ENCODE data around the gene GALNT9.
"Not testable (repeated sequence)": the region's sequence is repeated elsewhere in the genome, so short reads cannot be mapped to it uniquely, and the experiment has no call there.

The GALNT9 gene

DNA sequence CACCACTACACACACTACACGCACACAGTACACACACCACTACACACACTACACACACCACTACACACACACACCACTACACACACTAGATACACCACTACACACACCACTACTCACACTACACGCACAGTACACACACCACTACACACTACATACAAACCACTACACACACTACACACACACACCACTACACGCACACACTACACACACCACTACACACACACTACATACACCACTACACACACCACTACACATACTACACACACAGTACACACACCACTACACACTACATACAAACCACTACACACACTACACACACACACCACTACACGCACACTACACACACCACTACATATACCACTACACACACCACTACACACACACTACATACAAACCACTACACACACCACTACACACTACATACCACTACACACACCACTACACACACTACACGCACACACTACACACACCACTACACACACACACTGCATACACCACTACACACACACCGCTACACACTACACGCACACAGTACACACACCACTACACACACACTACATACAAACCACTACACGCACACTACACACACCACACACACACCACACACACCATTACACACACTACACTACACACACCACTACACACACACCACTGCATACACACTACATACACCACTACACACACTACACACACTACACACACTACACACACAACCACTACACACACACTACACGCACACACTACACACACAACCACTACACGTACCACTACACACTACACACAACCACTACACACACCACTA is 173.4 kb downstream of the GALNT9 start:
- DNase-seq (ENCODE audit: low read depth), result no peak

GRCh38 chr12:132154941-132155770 is 174.2 kb downstream of the GALNT9 start:
- no peak for DNase-seq (ENCODE audit: low read depth)

- no peak for DNase-seq (ENCODE audit: low read depth)
These were observed 175.0 kb downstream of the GALNT9 start for GRCh38 chr12:132154341-132154761.

DNA sequence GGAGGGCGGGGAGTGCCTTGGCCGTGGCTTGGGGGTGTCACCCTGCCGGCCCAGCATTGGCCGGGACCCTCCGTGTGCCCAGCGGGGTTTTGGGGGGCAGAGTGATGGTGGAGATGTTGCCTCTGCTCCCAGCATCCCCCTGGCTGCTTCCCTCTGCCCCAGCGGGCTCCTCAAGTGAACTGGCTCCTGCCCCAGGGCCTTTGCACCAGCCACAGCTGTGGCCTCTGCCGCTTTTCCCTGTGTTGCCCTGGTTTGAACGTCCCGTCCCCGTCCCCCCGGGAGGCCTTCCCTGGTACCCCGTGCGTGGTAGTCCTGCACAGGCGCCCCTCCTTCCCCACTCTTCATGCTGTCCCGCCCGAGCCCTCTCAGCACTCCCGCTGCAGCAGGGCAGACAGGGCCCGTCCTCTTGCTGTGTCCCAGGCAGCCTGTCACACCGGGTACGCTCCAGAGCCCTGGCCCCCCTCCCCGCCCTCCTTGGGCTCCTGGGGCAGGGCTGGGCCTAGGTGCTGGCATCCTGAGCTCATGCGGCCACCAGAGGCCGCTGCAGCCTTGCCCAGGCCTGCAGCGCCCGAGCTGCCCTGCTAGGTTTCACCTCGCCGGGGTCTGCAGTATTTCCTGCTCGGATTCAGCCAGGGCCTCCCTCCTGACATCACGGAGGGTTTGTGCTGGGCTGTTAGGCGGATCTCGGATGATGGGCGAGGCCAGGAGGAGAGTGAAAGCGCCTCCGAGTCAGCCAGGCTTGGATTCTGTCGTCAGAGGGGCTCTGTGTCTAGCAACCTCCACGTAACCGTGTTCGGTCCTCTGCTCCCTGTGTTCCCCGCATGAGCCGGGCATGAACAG is 175.7 kb downstream of the GALNT9 start:
- no peak for DNase-seq (ENCODE audit: low read depth)

DNA sequence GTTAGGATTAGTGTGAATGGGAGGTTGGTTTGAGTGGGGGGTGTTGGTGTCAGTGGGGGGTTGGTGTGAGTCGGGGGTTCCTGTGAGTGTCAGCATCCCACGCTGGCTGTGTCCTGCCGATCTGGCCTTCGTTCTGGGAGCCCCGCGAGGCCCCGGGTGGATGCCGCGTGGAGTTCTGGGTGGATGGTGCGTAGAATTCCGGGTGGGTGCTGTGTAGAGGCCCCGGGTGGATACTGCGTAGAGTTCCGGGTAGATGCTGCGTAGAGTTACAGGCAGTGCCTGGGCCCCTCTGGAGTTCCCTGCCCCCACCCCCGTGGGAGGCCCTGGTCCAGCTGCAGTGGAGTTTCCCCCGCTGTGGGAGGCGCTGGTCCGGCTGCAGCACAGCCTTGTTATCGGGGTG is 176.4 kb downstream of the GALNT9 start:
- DNase-seq (ENCODE audit: low read depth), result no peak

DNA sequence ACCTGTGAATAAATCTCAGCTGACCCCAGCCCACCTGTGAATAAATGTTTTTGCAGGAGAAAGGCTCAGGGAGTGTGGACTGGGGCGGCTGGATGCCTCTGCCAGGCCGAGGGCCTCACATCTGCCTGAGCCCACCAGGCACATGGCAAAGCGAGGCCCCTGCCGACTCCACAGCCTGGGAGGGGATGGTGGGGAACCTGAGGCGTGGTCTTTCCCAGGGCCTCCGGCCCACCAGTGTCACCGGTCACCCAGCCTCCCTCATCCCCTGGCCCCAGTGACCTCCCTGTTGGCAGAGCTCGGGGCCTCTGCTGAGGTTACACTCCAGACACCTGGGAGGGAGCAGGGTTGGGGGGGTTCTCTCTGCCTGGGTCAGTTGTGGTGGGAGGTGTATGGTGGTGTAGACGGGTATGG is 177.0 kb downstream of the GALNT9 start:
- no peak for DNase-seq (ENCODE audit: low read depth)

DNA sequence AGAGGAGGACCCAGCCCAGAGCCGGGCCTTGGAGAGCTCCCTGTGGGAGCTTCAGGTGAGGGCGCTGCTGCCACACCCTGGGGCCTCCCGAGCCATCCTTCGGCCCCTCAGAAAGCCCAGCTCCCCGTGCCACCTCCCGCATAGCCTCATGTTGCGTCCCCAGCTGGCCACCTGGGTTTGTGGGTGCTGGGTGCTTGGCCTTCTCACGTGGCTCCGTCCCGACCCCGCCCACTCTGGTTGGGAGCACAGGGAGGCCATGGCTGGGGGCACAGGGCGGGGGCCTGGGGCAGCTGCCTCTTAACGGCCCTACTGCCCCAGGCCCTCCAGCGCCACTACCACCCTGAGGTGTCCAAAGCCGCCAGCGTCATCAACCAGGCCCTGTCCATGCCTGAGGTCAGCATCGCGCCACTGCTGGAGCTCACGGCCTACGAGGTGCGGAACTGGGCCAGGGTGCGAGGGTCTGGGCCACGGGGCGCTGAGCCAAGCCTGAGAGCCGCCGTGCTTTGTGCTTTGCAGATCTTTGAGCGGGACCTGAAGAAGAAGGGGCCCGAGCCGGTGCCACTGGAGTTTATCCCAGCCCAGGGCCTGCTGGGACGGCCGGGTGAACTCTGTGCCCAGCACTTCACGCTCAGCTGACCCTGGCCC is 177.5 kb downstream of the GALNT9 start:
- DNase-seq (ENCODE audit: low read depth), result no peak

DNA sequence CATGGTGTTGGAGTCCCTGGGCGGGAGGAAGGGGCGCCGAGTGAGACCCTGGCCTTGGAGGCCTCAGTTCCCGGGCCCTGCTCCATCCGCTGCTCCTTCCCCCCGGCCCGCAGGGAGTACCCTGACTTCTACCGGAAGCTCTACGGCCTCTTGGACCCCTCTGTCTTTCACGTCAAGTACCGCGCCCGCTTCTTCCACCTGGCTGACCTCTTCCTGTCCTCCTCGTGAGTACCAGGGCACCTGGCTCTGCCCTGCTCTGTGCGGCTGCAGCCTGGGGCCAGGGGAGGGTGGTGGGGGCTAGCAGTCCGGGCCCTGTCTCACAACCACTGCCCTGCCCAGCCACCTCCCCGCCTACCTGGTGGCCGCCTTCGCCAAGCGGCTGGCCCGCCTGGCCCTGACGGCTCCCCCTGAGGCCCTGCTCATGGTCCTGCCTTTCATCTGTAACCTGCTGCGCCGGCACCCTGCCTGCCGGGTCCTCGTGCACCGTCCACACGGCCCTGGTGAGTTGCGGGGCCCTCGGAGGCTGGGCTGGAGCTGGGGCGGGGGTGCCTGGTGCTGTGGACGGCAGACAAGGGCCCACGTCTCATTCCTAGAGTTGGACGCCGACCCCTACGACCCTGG is 178.1 kb downstream of the GALNT9 start:
- DNase-seq (ENCODE audit: low read depth), result no peak

GRCh38 chr12:132150780-132151144 is 178.6 kb downstream of the GALNT9 start:
- no peak for DNase-seq (ENCODE audit: low read depth)

DNA sequence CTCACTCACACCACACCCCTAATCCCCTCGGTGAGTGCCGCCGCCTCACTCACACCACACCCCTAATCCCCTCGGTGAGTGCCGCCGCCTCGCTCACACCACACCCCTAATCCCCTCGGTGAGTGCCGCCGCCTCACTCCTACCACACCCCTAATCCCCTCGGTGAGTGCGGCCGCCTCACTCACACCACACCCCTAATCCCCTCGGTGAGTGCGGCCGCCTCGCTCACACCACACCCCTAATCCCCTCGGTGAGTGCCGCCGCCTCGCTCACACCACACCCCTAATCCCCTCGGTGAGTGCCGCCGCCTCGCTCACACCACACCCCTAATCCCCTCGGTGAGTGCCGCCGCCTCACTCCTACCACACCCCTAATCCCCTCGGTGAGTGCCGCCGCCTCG is 179.9 kb downstream of the GALNT9 start:
- DNase-seq (ENCODE audit: low read depth), result not testable (repeated sequence)

DNA sequence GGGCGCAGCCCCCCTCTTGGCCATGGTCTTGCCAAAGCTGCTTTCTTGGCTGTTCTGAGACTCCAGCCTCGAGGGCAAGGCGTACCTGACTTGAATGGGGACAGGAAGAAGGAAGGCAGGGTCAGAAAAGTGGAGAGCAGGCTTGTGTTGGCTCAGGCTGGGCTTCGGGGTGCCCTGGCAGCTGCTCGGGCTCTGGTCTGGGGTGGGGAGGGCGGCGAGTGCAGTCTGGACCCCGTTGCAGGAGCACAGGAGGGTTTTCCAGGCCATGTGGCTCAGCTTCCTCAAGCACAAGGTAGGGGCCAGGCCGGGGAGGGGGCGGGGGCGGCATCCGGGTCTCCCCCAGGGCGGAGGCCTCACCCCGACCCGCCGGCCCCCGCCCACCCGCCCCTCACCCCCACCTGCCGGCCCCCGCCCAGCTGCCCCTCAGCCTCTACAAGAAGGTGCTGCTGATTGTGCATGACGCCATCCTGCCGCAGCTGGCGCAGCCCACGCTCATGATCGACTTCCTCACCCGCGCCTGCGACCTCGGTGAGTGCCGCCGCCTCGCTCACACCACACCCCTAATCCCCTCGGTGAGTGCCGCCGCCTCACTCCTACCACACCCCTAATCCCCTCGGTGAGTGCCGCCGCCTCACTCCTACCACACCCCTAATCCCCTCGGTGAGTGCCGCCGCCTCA is 180.9 kb downstream of the GALNT9 start:
- DNase-seq (ENCODE audit: low read depth), result no peak

DNA sequence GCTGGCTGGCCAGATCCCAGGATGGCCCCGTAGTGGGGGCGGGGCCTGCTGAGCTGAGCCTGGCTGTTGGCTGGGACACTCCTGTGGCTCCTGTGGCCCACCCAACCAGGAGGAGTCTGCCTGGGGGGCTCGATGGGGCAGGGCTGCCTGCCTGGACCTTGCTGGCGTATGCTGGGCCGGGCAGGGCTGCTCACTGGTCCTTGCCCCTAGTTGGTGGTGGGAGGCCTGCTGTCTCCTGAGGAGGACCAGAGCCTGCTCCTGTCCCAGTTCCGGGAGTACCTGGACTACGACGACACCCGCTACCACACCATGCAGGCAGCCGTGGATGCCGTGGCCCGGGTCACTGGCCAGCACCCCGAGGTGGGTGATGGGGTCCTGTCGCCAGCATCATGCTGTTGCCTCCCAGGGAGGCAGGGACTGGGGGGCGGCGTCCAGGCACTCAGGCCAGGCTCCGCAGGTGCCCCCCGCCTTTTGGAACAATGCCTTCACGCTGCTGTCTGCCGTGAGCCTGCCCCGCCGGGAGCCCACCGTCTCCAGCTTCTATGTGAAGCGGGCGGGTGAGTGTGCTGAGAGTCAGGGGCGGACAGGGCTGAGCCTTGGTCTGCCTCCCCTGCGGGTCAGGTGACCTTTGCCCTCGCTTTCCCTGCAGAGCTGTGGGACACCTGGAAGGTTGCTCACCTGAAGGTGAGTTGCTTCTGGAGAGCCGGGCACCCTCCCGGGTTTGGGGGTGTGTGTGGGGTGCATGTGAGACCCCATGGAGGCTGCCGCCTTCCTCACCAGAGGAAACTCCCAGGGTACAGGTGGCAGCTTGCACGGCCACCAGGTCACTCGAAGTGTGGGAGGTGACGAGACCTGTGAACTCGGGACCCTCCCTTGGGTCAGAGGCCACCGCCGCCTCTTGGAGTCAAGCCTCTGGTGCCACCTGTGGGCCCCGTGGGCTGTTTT is 181.7 kb downstream of the GALNT9 start:
- DNase-seq (ENCODE audit: low read depth), result no peak

DNA sequence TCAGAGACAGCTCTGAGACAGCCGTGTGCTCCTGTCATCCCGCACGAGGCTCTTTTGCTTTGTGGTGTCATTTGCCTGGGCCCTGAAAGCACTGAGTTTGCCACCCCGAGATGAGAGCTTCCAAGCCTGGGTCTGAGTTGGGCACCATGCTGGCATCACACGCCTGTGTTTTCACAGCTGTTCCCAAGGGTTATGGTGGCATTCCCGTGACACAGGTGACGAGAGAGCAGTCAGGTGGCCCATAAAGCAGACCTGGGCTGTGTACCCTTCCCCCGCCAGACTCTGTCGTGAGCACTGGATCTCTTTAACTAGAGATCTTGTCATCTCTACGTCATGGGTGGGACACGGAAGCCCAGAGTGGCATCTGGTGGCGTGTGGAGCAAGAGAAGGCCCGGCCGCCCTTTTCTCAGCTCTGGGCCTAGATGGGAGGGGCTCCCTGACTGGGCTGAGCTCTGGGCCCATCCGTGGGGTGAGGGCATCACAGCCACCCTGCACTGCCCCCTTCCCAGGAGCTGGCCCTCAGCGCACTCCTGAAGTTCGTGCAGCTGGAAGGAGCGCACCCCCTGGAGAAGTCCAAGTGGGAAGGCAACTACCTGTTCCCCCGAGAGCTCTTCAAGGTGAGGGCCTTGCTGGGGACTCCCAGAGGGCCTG is 182.5 kb downstream of the GALNT9 start:
- DNase-seq (ENCODE audit: low read depth), result no peak
